ENCODE results near the gene ZNF181. TPM values are rescaled to one million over a fixed set of nuclear protein-coding genes. Genes with fewer than 3 reads are reported as not detected.

Gene ZNF181
- total and polyA plus RNA-seq, 2 of the 8 experiments (the other 6 are each of a cell fraction or from before 2014, with no cell fraction given), result 2.8 to 7.5 TPM

DNA sequence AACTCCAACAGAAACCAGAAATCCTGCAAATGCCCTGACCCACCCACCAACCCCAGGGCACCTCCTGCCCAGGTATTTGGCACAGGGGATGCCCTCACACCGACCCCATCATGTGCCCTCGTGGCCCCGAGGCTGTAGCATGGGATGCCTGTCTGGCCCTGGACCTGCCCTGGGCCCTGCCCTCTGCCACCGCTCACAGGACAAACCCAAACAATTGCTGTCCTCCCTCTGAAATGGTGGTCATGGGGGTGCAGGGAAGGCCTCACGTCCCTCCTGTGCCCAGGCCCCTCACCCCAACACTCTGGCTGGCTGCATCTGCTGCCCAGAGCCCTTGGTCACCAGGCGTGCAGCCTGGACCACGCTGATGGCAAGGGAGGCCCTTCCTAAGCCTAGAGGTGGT is 2.1 kb upstream of the ZNF181 start (continued):
- no peak for TF ChIP-seq SP1 (IDR thresholded peaks at IDR 0.05; ENCODE audit: low read depth, low read length)
